Measurements from ENCODE around the gene LRP8.

LRP8 gene

DNA sequence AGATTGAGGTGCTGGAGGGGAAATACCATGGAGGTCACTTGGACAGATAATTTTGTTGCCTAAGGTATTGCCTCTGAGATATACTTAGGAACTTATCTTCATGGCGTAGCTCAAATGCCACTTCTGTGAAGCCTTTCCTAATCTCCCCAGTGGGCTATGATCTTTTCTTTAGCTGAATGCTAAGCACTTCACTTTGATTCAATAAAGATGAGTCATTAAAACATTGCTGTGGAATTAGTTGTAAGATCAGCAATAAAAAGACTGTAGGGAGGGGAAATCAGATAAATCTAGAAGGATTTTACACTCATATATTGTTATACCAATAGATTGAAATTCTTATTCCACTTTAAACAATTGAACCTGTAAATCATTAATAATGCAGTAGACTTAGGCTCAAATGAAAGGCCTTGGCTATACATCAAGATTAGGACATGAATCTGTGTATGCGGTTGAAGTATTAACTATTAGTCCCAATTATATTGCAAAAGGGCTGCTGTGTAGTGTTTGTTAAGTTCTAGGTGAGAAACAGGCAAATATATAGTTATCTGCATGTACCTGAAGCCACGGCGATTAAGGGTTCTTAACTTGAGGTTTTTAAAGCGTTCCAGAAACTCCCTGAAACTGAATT lies 70.3 kb downstream of the LRP8 start:
- no peak for DNase-seq

DNA sequence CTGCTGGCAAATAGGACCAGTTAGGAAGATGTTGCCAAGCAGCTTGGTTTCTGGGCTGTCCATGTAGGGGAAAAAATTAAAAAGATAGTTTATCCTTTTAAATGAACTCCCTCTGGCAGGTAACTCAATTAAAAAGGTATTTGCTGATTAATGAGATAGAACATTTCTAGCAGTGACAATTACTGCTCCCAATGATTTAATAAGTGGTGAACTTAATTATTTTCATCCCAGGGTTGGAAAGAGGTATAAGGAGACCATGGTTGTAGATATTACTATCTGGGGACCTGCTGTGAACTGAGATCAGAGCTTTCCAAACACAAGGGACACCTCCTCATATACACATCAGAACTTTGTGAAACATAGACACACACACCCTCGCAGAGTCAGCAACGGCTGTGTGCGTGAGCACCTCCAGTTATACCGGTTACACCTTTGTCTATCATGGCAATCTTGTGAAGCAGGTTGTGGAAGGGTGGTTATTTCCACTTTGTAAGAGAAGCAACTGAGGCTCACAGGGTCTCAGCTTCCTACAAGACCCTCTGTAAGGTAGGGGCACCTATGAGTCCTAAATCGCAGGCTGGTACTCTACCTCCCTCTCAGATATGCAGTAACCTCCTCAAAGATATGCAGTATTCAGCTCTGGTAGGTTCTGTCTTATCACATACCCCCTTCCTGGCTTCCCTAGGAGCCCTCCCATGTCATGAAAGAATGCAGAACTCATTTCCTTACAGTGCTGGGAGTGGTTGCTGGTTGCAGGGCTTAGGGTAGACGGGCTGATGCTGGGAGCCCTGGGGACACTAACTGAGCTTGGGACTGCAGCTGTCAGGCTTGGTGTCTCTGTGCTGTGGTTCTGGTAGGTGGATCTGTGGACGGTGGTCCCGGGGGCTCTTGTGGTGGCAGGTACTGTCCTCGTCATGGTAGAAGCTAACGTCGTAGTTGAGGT lies 71.1 kb downstream of the LRP8 start:
- DNase-seq, result no peak

DNA sequence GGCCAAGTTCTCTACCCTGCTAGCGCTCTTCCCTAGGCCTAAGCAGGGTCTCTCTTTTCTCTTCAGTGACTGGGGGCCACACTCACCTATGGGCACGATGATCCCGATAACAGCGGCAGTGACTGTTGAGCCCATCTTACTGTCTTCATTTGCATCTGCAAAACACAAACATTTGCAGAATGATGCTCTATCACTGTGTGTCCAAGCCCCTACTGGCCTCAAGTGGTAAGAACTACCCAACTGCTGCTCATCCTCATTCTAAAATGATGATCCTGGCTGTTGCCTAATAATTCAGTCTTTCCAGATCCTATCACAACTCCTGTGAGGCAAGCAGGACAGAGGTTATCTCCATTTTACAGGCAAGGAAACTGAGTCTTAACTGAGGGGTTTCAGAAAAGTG lies 72.8 kb downstream of the LRP8 start:
- no peak for DNase-seq

DNA sequence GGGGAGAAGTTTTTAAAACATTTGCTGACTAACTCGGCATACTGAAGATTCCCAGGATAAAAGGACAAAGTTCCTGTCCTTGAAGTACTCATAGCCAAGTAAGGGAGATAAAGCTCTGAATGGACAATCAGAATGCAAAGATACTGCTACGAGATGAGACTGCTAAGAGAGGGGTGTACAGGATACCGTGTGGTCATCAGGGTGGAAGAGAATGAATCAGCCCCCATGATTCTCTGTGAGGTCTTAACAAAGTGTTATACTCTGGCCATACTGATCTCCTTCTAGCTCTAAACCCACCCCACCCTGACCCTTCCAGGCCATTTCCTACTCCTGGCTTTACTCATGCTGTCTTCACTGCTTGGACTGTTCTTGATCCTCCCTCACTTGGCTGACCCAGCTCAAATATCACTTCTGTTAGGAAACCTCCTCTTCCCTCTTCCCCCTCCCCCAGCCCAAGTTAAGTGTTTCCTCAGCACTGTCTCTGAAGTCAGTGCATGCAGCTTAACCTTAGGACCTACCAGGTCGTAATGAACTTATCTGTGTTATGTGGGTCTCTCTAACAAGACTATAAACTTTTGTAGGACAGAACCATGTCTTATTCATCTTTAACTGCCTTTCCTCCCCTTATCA lies 73.7 kb downstream of the LRP8 start:
- no peak for DNase-seq

DNA sequence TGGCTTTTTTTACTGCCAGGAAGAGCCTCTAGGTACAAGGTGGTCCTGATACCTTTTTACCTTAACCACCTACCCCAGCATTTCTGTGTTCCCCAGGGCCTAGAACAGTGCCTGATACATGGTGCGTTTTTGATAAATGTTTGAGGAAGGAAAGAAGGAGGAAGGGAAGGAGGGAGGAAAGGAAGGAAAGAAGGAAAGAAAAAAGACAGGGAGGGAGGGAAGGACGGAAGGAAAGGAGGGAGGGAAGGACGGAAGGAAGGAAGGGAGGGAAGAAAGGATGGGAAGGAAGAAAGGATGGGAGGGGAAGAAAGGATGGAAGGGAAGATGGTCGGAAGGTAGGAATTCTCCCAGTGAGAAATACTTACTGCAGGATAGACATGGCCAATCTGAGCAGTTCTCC lies 77.5 kb downstream of the LRP8 start:
- DNase-seq, result no peak

DNA sequence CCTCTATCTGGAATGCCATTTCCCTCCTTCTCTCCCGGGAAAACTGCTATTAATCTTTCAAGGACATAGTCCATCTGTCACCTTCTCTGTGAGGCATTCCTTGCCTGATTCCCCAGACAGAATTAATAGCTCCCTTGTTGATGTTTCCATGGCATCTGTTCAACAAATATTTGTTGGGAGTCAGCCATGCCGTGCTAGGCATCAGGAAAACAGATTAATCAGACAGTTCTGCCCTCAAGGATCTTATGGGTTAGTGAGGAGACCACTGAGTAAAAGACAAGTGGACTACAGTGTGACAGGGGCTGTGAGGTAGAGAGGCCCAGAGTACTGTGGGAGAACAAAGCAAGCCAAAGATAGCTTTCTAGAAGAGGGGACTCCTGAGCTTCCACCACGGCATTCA lies 78.2 kb downstream of the LRP8 start:
- DNase-seq, result no peak

DNA sequence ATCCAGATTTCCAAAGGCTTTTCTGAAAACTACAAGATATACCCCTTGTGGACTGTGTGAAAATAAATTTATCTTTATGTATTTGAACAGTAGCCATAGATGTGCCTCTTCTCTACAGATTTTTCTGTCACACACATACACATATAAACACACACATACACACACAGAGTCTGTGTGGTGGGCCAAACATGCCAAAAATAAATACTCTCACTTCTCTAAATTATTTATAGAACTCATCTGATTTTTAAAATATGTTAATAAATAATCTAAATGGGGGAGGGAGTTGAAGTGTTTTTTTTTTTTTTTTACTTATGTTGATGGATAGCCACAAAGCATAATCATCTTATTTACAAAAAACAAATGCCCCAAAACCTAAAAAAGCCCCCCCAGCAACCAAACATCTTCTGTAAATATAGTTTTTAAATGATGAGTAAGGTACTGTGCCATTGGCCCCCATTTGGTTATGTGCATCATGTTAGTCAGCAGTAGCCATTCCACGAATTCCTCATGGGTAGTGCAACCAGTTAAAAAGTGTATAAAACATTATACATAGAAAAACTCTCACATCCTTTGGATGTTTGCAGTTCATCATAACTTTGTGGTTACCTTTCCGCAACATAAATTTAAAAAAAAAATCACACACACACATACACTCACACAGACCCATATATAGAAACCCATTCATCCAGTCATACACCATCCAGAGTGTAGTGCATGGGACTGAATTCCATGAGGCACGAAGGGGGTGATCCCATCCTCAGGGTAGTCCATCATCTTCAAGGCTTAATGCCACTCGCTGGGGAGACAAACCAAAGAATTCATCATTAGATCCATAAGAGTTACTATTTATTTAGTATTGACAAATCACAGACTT lies 81.4 kb downstream of the LRP8 start:
- no peak for DNase-seq

DNA sequence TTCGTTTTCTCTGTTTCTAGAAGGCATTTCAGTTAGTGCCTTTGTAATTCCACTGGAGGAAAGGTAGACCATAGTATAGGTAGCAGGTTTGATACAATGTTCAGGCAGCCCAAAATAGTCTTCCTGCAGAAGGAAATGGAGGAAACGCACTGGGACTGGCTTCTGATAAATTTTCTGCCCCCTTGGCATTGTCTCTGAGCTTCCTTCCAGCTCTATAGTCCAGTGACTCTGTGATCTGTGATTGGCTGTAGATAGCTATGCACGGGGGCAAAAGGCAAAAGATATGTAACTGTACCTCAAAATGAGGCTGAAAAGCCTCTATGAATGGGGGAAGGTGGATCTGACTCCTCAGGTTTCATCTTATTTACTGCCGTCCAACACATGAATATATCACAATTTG lies 83.7 kb downstream of the LRP8 start:
- no peak for DNase-seq

DNA sequence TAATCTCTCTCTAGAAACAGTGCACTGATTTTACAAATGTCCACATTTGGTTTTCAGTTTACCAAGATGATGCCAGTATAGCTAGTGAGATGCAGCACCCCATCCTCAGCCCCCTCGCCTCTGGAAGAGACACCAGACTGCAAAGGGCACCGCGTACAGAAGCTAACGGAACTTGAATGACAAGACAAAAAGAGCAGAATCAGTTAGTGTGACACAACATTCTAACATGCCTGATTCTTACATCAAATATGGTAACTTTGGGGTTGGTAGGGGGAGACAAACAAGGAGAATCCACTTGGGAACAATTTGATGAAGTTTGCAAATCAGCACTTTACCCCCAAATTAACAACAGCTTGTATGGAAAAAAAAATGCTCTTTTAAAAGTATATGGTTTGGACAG lies 85.5 kb downstream of the LRP8 start:
- DNase-seq, result no peak

DNA sequence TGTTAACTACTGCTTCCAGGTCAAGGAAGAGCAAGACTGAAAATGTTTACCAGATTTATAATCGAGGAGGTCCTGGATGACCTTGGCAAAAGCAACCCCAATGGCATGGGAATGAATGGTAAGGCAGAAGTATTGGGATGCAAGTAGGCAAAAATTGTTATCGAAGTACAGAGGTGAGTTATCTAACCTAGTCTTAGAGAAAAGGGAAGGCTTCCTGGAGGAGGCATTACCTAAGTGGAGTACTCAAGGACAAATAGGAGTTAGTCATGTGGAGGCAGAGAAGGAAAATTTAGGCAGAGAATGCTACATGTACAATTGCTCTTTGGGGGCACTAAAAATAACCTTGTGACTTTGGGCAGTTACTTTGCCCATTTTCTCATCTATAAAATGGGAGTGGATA lies 86.0 kb downstream of the LRP8 start:
- DNase-seq, result no peak

DNA sequence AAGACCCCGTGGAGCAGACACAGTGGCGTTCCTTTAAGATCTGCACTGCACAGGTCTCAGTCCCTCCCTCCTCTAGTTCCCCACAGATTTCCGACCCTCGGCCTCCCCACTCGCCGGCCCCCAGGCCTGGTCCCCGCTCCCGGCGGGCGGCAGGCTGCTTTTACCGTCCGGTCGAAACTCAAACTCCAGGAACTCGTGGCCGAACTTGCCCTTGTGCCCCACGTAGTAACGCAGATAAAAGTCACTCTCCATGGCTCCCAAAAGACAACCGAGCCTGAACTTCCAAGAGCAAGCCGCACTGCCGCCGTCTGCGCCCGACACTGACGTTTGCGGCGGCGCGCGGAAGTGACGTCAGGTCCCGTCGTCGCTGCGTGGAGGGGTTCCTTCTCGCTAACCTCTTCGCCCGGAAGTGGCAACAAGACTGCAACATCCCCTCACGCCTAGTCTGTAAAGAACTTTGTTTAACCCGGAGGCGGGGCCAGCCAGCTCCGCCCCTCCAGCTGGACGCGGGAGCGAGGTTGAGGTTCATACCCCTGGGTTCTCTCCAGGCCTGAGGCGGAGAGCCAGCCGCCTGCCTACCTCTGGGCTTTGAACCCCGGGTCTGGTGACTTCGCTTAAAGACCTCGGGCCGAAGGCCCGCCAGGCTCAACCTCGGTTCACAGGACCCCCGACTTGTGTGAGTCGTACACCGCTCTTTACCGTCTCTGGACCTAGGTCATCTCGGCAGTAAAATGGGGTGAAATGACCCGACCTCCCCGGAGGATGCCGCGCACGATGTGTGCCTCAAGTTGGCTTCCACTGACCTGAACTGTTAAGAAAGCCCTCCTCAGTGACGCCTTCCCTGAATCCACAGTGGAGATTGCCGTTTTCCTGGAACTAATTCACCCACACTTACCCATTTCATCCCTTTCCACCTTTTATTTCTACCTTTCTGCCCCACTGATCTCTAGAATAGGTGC lies 89.4 kb downstream of the LRP8 start, which contains the start of gene MAGOH:
Gene MAGOH, minus strand, starts transcription at position 322 of the 959 bp plus-strand sequence. Its CDS starts 70 bp downstream, at position 252.
- DNase-seq, result peak; percentile 99

DNA sequence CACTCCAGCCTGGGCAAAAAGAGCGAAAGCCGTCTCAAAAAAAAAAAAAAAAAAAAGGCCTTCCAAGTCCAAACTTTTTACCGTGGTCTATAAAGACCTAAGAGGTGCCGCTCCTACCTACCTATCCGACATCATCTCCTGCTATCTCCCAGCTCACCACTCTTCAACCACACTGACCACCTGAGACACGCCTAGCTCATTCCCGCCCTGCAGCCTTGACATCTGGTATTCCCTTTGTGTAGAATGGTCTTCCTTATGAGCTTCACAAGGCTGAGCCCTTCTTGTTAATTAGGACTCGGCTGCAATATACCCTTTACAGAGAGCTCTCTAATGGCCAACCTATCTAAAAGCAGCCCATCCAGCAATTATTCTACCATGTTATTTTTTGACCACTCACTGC lies 90.2 kb downstream of the LRP8 start:
- no peak for DNase-seq

DNA sequence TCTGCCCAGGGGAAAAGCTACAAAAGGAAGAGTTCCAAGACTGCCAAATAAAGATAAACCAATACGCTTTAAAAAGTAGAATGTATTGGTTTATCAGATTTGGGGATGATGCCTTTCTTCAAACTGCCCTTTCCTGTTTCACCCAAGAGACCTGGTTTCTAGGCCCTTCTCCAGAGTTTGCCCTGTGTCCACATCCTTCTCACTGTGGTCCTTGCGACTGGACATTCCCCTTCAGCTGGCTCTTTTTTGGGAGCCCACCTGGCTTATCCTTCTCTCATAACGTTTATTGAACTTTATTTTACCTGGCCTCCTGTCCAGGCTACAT lies 106.9 kb downstream of the LRP8 start:
- DNase-seq, result no peak

DNA sequence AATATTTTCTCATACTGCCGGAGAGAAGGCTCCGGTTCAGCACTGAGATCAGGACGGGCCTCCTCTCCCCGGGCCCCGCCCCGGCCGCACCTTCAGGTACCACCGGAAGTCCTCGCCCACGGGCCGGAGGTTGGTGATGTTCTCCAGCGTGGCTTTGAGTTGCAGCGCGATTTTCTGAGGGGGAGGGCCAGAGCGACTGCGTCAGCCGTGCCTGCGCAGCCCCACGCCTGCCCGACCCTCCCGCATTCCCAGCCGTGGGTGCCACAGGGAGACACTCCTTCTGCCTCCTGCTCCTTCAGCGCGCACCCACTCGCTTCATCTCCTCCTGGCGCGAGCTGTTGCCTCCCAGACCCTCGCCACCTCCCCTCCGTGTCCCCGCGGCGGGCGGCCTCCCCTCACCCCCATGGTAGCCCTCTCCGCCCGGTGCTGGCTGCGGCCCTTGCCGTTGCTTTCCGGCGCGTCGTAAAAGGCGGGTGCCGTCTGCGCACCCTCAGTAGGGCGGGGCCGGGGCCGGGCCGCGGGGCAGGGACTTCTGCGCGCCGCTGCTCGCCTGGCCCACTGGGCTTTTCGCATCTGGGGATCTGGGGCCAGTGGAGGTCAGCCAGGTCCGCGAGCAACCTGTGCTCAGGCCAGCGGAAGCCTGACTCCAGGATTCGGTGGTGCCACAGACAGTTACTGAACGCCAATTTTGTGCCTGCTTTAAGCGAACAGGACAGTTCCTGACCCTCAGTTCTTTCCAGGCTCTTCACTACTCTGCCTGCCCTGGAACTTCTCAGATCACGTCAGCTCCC lies 107.5 kb downstream of the LRP8 start, which contains the start of gene CZIB:
Gene CZIB, minus strand, starts transcription at position 464 of the 791 bp plus-strand sequence. Its CDS starts 59 bp downstream, at position 405.
- DNase-seq, result peak; percentile 96

DNA sequence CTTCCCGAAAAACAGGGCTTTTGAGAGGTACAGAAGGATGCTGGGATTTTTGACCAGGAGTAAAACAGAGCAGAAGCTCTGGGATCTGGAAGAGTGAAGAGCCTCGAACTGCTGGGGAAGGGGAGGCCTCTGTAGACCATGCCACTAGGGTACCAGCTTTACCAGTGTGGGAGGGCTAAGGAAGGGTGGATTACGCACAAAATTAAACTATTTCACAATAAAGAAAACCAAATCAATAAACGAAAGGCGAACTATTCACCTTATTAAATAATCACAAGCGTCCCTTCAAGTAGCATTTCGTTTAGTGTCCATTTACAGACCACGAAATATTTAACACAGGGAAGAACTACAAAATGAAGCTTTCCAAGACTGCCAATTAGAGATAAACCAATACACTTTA lies 108.2 kb downstream of the LRP8 start:
- DNase-seq, result no peak

DNA sequence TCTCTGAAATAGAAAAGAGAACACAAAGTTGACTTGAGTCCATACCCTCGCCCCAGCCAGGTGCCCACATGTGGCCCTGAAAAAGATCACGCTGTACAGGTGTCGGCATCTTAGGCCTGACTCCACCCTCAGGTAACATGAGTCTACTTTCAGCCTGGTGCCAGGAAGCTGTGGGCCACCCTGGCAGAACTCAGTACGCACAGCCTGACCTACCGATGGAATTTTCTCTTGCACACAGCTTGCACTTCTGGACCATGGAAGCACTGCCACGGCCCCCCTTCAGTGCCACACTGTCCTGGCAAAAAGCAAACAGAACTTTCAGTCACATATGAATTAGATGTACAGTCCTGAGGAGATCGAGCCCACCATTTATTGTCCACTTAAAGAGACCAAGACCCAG lies 109.7 kb downstream of the LRP8 start:
- no peak for DNase-seq

DNA sequence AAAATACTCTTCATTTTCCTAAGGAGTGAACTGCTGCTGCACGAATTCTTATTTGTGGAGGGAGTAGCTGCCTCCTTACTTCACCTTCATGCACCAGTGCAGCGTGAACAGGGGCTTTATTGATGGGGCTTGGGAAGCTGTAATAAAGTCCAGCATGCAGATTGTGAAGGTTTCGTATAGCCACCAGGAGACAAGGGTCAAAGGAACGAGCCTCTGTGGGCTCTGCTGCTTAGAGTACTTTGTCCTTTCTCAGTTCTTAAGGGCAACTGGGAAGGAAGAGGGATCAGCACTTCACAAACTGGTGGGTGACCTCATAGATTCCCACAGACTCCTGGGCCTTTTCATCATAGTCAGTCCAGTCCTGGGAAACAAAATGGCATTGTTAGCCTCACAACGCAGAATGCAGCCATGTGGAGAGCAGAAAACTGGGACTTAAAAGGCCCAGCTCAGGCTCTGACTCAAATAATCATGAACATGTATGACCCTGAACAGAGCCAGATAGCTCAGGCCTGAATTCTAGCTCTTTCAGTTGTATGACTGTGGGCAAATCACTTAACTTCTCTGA lies 113.4 kb downstream of the LRP8 start:
- DNase-seq, result no peak

DNA sequence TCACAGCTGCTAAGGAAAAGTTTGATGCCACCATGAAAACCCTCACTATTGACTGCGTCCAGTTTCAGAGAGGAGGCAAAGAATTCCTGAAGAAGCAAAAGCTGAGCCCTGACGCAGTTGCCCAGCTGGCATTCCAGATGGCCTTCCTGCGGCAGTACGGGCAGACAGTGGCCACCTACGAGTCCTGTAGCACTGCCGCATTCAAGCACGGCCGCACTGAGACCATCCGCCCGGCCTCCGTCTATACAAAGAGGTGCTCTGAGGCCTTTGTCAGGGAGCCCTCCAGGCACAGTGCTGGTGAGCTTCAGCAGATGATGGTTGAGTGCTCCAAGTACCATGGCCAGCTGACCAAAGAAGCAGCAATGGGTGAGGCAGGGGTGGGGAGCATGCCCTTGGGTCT lies 116.9 kb downstream of the LRP8 start:
- no peak for DNase-seq

DNA sequence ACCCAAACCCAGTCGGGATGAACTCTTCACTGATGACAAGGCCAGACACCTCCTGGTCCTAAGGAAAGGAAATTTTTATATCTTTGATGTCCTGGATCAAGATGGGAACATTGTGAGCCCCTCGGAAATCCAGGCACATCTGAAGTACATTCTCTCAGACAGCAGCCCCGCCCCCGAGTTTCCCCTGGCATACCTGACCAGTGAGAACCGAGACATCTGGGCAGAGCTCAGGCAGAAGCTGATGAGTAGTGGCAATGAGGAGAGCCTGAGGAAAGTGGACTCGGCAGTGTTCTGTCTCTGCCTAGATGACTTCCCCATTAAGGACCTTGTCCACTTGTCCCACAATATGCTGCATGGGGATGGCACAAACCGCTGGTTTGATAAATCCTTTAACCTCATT lies 117.5 kb downstream of the LRP8 start:
- DNase-seq, result no peak

DNA sequence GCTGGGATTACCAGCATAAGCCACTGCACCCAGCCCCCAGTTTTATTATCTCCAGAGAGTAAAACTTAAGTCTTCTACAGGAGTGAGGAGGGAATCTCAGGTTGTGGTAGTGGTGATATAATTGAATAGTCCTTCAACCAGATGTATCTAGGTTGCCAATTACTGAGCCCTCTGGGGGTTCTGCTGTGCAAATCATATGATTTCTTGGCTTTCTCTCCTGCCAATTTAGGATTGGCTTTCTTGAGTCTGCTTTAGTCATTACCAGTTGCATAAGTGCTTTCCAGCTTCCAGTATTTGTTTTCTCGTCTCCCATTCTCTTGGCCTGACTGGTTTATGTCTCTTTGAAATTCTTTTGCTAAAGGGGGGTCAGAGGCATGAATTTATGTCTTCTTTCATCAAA lies 120.1 kb downstream of the LRP8 start:
- no peak for DNase-seq

All from activated CD8-positive, alpha-beta memory T cell treated with anti-CD3 and anti-CD28 coated beads, Interleukin-2, amount 50 U/mL, for 48 hours (primary cell).